ENCODE results near the gene CLEC17A.
"Not testable (repeated sequence)": the region's sequence is repeated elsewhere in the genome, so short reads cannot be mapped to it uniquely, and the experiment has no call there.

Gene CLEC17A

DNA sequence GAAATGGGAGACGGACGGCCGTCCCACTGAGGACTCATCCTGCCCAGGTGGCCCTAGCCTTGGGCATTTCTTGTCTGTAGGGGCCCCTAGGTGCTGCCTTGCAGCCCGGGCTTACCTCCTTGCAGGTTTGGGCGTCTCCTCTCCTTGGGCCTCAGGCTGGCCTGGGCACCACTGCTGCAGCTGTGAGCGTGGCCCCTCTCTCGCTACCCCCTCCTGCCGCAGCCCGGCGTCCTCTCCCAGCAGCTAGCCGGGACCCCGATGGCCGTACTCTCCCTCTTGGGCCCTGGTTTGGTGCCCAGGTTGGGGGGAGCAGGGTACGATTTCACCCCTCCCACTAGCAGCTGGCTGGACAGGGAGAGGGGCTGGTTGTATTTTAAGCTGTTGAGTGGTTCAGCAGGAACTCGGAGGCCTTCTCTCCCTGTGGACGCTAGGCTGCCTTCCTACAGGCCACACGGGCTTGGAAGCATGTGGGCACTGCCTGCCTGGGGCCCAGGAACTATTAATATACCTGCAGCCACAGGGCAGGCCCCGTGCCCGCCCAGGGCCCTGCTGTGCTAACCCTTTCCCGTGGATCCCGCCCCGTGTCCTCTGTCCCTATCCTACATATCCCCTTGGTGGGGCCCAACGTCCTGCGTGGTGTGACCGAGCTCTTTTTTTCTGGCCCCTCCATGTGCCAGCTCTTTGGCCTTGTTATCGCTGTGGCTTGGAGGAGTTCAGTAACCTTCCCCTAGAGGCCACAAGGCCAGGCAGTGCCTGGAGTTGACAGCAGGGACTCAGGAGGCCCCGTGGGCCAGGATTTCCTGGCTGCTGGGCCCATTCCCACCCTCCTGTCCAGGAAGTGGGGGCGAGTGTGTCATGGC is 22.7 kb upstream of the CLEC17A start:
- DNase-seq (ENCODE audit: low spot score): no peak

DNA sequence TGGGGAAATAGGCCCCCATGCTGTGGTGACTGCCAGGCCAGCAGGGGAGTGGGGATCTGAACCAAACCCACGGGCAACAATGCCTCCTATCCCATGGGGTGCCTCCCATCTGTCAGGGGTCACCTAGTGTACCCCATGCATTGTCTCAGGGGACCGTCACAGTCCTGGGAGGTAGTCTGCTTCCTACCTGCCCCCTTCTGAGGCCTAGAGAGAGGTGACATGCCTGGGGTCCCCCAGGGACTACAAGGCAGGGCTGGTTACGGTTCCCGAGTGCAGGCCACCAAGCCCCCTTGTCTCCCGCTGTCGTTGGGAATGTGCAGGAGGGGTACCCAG is 22.1 kb upstream of the CLEC17A start:
- no peak for DNase-seq (ENCODE audit: low spot score)

DNA sequence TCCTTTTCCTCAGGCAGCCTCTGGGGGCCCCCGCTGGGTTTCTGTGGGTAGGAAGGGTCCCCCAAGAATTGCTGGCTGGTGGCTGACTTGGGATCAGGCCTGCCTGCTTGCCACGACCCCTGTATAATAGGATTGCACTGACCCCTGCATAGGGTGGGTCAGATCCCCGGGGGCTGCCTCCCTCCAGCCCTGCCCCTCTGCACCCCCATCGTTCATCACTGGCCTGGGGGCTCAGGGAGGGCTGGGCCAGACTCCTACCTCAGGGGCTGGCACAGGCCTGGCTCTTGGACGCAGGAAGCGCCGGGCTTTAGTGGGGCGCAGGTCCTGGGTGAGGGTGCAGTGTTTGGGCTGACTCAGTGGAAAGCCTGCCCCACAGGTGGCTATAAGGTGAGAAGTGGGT is 21.6 kb upstream of the CLEC17A start:
- no peak for DNase-seq (ENCODE audit: low spot score)

DNA sequence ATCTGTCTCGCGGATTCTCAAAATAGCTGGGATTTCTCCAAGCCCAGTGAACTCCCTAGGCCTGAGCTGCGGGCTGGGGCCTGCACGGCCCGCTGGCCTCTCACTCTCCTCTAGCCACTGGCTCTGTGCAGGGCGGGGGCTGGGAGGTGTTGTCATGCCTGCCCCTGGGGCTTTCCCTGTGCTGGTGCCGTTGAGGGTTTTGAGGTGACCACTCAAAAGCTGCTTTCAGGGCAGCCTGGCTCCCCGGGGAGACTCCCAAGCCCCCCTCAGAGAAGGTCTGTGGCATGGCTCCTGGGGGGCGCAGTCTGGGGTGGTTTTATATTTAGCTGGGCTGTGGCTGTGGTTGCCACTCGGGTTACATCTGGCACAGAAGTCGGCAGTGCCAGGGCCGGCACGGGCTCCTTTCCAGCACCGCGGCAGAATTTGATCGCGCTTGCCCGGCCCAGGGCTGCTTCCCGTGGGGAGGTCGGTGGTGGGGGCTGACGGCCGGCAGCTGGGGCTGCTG is 21.0 kb upstream of the CLEC17A start:
- DNase-seq (ENCODE audit: low spot score): no peak

DNA sequence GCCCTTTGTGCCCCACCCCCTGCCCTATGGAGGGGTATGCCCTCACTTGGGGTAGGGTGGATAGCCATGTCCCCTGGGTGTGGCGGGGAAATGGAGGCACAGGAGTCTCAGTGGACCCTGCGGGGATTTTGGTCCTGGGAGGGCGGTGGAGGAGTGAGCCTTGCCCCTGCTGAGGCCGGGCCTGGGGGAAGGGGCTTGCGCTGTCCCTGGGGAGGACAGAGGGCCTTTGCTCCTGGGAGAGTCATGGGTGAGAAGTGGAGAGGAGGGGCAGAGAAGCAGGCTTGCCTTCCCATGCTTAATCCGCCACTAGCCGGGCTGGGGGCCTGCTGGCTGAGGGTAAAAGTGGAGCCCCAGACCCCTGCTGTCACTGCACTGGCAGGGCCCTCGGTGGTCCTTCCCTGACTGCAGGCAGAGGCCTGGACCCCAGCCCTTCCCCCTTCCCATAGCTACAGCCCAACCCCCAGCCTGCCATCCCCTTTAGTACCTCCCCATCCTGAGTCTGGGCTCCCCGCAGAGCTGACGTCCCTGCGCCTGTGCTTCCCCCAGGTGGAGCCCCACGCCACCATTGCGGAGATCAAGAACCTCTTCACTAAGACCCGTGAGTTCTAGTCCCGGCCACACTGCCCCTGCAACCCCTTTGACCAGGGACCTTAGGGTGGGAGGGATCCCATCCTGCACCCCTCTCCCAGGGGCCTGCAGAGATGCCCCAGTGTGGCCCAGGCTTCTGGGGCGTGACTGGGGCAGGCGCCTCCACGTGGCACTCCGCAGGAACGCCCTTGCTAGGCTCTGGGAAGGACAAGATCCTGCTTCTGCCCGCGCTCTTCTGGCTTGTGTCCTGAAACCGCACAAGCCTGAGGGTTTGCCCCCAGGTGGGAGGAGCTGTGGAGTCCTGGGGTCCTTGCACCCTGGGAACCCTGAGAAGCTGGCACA is 20.0 kb upstream of the CLEC17A start:
- no peak for DNase-seq (ENCODE audit: low spot score)

DNA sequence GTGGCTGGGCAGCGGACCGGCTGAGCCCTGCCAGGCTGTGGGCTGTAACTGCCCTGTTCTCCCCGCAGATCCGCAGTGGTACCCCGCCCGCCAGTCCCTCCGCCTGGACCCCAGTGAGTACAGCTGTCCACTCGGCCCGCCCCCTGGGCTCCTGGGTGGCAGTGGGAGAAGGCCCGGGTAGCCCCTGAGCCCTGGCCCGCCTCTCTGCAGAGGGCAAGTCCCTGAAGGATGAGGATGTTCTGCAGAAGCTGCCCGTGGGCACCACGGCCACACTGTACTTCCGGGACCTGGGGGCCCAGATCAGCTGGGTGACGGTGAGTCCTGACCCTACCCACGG is 19.3 kb upstream of the CLEC17A start:
- DNase-seq (ENCODE audit: low spot score): no peak

DNA sequence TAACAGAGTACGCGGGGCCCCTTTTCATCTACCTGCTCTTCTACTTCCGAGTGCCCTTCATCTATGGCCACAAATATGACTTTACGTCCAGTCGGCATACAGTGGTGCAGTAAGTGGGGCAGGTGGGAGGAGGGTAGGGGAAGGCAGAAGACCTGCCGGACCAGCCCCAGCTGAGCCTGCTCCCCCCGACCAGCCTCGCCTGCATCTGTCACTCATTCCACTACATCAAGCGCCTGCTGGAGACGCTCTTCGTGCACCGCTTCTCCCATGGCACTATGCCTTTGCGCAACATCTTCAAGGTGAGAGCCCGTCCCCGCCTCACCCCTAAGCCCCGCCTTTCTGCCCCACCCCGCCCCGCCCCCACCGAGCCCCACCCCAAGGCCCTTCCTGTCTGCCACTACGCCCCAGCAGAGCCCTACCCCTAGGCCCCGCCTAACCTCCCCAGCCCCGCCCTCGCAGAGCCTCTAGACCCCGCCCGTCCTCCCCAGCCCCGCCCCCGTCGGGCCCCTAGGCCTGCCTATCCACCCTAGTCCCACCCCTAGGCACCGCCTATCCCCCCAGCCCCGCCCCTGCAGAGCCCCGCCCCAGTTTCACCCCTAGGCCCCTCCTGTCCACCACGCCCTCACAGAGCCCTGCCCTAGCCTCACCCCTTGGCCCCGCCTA is 18.8 kb upstream of the CLEC17A start:
- peak; percentile 63 for DNase-seq (ENCODE audit: low spot score)

DNA sequence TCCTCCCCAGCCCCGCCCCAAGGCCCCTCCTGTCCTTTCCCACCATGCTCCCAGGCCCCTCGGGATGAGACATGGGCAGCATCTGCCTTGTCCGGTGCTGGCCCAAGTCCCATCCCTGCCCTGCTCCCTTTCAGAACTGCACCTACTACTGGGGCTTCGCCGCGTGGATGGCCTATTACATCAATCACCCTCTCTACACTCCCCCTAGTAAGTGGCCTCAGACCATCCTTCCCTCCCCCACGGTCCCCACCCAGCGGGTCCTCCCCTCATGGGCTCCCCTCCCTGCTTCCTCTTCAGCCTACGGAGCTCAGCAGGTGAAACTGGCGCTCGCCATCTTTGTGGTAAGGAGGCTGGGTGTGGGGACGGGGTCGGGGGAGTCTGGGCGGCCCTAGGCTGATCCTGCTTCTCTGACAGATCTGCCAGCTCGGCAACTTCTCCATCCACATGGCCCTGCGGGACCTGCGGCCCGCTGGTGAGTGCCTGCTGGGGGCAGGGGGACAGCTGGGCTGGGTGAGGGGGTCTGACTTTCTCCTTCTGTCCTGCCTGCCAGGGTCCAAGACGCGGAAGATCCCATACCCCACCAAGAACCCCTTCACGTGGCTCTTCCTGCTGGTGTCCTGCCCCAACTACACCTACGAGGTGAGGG is 18.1 kb upstream of the CLEC17A start:
- DNase-seq (ENCODE audit: low spot score): not testable (repeated sequence)

DNA sequence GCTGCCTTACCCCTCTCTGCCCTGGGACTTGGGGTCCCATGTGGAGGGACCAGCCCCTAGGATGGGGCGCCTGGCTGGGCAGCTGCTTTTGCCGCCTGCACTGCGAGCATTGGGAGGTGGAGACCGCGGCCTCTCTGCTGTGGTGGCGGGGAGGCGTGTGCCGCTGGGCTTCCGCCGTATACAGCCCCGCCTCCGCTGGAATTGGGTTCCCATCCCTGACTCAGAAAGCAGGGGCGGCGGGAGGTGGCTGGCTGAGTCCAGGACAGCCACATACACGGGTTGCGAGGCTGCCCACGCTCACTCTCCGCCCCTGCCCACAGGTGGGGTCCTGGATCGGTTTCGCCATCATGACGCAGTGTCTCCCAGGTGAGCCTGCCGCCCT is 17.6 kb upstream of the CLEC17A start:
- no peak for DNase-seq (ENCODE audit: low spot score)

DNA sequence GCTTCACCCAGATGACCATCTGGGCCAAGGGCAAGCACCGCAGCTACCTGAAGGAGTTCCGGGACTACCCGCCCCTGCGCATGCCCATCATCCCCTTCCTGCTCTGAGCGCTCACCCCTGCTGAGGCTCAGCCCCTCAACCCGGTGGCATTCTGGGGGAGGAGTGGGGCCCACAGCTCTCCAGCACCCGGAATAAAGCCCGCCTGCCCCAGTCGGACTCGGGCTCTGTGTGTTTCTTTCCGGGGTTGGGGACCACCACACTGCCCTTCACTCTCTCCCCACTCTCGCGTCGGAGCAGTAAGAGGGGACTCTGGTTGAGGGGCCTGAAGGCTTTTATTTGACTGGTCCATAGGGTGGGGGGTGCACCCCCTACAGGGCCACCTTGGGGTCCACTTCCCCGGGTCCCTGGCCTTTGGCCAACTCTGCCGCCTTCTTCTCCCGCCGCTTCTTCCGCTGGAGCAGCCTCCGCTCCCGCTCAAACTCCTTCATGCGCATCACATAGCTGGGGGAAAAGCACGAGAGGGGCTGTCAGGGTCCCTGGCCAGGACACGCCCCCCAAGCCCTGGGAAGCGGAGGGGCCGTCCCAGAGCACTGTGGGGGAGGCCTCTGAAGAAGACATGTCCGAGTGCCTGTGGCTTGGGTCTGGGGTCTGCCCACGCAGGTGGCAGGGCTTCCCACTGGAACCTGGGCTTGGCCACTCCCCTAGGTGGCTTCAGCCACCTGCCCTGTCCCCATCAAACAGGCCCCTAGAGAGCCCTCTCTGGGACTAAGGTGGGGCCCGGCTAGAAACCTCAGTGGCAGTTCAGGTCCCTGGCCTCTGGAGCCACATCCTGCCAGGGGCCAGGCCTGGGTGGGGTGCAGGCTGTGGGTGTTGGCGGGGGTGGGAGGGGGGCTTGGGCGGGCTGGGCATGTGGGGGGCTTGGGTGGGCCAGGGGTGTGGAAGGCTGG is 16.8 kb upstream of the CLEC17A start:
- DNase-seq (ENCODE audit: low spot score): no peak

DNA sequence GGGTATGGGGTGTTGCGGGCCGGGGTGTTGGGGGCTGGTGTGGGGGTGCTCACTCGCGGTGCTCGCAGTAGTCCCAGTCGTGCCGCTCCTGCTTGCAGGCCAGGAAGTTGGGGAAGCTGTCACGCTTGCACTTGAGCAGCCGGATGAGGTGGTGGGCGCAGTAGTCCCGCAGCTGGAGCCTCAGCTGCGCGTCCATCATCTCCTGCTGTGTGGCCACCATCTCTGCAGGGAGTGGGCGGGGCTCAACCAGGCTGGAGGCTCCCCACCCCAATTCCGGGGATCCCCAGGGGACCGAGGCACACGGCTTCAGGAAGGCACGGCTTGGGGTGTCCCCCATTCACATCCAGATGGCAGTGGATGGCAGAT is 16.2 kb upstream of the CLEC17A start:
- DNase-seq (ENCODE audit: low spot score): no peak

DNA sequence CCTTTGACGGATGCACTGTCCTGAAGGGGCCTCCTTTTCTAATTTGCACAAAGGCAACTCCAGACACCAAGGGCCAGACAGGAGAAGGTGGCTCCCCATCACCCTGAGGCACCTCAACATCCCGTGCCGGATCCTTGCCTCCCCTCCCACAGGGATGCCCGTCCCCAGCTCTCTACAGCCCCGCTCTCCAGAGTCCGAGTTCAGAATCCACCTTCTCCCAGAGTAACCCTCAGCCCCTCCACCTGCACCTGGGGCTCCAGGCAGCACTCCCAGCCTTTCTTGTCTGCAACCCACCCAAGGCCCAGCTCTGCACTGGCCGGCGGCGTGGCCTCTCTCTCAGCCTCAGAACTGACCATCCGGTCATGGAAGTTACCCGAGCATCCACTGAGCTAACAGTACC is 15.8 kb upstream of the CLEC17A start:
- no peak for DNase-seq (ENCODE audit: low spot score)

DNA sequence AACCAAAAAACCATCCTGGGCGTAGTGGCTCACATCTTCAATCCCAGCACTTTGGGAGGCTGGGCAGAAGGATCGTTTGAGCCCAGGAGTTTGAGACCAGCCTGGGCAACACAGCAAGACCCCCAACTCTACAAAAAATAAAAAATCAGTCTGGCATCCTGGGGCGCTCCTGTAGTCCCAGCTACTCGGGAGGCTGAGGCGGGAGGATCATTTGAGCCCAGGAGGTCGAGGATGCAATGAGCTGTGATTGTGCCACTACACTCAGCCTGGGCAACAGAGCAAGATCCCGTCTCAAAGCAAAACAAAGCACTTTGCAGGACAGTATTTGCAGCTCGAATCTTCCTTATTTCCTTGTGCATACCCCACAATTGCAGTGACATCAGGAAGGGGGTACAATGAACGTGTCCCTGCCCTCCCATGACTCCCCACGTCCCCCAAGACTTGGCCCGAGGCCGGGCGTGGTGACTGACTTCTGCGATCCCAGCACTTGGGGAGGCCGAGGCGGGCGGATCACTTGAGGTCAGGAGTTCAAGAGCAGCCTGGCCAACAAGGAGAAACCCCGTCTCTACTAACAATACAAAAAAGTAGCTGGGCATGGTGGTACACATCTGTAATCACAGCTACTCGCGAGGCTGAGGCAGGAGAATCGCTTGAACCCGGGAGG is 11.9 kb upstream of the CLEC17A start:
- DNase-seq (ENCODE audit: low spot score): no peak

DNA sequence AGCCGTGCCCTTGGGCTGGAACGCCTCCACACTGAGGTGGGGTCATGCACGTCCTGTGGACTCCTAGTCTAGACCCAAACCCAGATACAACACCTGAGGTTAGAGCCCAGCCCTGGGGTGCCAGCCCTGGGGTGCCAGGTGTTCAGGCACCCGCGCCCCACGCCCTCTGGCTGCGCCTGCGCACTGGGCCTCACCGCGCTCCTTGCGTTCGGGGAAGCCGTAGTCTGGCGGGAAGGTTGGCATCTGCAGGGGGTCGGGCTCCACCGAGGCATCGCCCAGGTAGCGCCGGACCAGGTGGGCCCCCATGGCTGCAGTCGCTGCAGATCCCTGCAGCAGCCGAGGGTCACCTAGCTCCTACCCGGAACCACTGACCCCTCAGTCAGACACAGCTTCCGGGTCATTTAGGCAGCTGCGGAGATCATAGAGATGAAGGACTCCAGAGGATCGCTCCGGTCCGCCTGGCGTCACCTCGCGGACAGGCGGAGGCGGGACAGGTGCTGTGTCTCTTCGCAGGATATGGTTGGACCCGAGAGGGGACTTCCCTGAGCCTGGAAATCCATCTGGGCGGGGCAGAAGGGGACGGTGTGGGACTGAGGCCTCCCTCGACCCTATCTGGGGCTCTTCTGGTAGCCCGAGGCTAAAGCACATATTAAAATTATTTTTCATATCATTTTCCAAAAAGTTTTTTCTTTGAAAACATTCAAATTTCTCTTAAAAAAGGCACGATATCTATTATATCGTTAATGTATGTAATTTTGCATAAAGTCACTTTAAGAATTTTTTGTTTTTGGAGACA is 11.0 kb upstream of the CLEC17A start, which contains the start of gene NDUFB7:
NDUFB7 (minus strand) TSS at position 372 of the 796 bp plus-strand sequence; CDS start at position 306, 66 bp downstream.
- peak; percentile 97 for DNase-seq (ENCODE audit: low spot score)

DNA sequence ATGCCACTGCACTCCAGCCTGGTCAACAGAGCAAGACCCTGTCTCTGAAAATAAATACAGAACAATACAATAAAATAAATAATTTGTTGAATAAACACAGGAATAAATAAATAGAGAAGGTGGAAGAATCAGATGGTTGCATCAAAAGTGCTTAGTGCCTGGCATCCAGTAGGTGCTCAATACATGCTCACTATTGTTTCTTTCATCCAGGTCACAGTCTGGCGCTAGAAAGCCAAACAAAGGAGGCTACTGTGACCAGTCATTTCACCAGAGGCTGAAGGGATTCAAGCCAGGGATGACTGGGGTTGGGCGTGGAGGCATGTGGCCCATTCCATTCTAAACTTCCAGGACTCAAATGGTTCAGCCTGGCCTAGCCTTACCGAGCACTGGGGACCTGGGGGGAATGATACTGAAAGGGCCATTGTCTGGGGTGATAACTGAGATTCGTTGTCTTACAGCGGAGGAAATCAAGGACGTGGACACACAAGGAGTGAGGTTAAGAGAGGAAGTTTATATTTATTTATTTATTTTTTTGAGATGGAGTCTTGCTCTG is 7.4 kb upstream of the CLEC17A start:
- DNase-seq (ENCODE audit: low spot score): no peak

DNA sequence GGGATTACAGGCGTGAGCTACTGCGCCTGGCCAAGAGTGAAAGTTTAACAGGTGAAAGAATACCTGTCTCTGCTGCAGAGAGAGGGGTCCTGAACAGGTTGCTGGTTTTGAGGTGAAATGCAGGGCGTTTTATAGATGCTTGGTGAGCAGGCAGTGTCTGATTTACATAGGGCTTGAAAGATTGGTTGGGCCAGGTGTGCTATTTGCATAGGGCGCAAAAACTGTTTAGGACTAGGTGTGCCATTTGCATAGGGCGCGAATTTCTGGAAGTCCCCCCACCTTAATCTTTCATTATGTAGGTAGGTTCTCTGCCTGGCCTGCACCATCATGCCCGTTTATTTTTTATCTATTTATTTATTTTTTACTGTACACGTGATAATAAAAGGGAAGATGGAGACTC is 6.5 kb upstream of the CLEC17A start:
- DNase-seq (ENCODE audit: low spot score): no peak

DNA sequence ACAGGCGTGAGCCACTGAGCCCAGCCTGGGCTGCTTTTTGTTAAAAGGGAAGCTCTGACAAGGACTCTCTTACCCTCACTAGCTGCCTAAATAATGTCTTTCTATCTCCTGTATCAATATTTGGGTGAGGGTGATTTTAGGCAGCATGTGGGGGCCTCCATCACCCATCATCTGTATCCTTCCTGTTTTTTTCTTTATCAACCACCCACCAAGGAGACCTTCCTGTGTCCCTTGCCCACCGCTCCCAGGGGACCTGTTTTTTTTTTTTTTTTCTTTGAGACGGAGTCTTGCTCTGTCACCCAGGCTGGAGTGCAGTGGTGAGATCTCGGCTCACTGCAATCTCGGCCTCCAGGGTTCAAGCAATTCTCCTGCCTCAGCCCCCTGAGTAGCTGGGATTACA is 5.6 kb upstream of the CLEC17A start:
- DNase-seq (ENCODE audit: low spot score): no peak

DNA sequence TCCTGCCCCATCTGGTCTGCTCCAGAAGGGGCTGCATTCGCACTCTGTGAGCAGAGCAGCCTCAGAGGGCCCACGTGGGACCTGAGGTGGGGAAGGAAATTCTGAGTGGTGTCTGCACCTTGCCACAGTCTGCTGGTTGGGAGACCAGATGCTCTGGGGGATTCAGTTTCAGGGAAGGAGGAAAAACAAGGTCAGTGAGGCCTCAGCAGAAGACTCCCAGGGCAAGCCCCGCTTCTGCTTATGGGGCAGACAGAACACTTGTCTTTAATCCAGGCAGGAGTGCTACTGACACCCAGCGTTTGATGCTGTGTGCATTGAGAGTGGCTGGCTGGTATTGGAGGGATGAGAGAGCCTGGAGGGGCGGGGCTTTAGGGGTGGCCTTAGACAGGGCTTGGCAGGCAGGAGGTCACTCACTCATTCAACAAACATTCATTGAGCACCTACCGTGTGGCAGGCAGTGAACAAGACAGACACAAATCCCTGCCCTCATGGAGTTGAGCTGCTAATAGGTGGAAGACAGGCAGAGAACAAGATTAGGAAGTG is 4.9 kb upstream of the CLEC17A start:
- peak; percentile 53 for DNase-seq (ENCODE audit: low spot score)
